ENCODE data around the gene CHML. TPM values are rescaled to one million over a fixed set of nuclear protein-coding genes. Genes with fewer than 3 reads are reported as not detected.

Gene CHML
- total RNA-seq, 1 donor = 11.6 TPM

- Histone ChIP-seq H4K20me1 (ENCODE audit: insufficient read depth, low read length) (no peaks in the 10 kb centered on the region), H3K9me3 (ENCODE audit: low read depth, low read length) (no peaks in the 10 kb centered on the region), H3K27ac (ENCODE audit: low read depth, low read length) (no peak overlapping the region), H3K27me3 (ENCODE audit: insufficient read depth, low read length) (no peaks in the 10 kb centered on the region), H2AFZ (ENCODE audit: low read length) (no peak overlapping the region), H3K4me3 (ENCODE audit: insufficient read depth, low read length) (no peak overlapping the region), H3K36me3 (ENCODE audit: insufficient read depth, low read length) (no peaks in the 10 kb centered on the region), H3K4me1 (ENCODE audit: insufficient read depth, low read length) (no peaks in the 10 kb centered on the region), H3K4me2 (ENCODE audit: insufficient read depth, low read length) (no peak overlapping the region), H3K79me2 (ENCODE audit: insufficient read depth, low read length) (no peaks in the 10 kb centered on the region)
- no peak for DNase-seq (ENCODE audit: insufficient read length, low spot score, missing footprints)
- TF ChIP-seq, protein P1, sequence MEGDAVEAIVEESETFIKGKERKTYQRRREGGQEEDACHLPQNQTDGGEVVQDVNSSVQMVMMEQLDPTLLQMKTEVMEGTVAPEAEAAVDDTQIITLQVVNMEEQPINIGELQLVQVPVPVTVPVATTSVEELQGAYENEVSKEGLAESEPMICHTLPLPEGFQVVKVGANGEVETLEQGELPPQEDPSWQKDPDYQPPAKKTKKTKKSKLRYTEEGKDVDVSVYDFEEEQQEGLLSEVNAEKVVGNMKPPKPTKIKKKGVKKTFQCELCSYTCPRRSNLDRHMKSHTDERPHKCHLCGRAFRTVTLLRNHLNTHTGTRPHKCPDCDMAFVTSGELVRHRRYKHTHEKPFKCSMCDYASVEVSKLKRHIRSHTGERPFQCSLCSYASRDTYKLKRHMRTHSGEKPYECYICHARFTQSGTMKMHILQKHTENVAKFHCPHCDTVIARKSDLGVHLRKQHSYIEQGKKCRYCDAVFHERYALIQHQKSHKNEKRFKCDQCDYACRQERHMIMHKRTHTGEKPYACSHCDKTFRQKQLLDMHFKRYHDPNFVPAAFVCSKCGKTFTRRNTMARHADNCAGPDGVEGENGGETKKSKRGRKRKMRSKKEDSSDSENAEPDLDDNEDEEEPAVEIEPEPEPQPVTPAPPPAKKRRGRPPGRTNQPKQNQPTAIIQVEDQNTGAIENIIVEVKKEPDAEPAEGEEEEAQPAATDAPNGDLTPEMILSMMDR (IDR thresholded peaks at IDR 0.05; ENCODE audit: extremely low read depth, low read depth, low read length) = no peak
These were observed 38.4 kb upstream of the CHML start for GRCh38 chr1:241678536-241678935.

DNA sequence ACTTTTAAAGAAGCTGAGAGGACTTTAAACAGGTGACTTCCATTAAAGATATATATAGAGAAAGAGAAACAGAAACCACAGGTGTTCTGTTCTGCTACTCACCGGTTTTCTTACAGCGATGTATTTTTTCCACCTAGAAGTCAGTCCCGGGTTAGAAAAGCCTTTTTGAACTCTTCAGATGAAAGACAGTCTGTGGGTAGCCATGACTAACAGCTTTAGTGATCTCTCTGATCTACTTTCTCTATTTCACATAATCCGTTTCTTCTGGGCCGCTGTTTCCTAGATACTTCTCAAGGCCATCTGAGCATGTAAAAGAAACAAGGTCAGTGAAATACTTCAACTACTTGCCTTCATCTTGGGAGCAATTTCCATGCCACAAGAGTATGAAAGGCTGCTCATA is 37.0 kb upstream of the CHML start:
- TF ChIP-seq, protein P1 (IDR thresholded peaks at IDR 0.05; ENCODE audit: extremely low read depth, low read depth, low read length) = no peak
- H3K36me3 ChIP-seq (ENCODE audit: insufficient read depth, low read length) = no peaks in the 10 kb centered on the region
- no peak overlapping the region for H3K4me3 ChIP-seq (ENCODE audit: insufficient read depth, low read length)
- H3K79me2 ChIP-seq (ENCODE audit: insufficient read depth, low read length) = no peaks in the 10 kb centered on the region
- H3K27me3 ChIP-seq (ENCODE audit: insufficient read depth, low read length) = no peaks in the 10 kb centered on the region
- H3K4me2 ChIP-seq (ENCODE audit: insufficient read depth, low read length) = no peak overlapping the region
- H3K27ac ChIP-seq (ENCODE audit: low read depth, low read length) = no peak overlapping the region
- H3K9me3 ChIP-seq (ENCODE audit: low read depth, low read length) = no peaks in the 10 kb centered on the region
- no peaks in the 10 kb centered on the region for H4K20me1 ChIP-seq (ENCODE audit: insufficient read depth, low read length)
- no peaks in the 10 kb centered on the region for H3K4me1 ChIP-seq (ENCODE audit: insufficient read depth, low read length)
- H2AFZ ChIP-seq (ENCODE audit: low read length) = no peak overlapping the region
- DNase-seq (ENCODE audit: insufficient read length, low spot score, missing footprints) = no peak

DNA sequence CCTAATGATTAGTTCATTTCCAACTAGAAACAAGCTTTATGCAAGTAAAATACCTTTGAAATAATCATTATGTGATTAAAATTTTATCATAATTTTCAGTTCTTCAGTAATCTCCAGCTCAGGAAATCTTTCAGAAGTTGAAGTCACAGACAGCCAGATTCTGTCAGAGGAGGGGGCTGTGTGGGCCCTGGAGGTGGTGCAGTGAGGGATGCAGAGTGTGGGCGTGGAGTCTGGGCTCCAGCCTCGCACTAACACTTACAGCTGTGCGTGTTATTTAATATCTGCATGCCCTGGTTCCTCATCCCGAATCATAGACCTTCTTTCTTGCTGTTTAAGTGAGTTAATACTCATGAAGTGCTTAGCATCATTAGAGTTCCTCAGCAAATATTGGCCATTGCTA is 35.8 kb upstream of the CHML start:
- H4K20me1 ChIP-seq (ENCODE audit: insufficient read depth, low read length) = no peaks in the 10 kb centered on the region
- H3K9me3 ChIP-seq (ENCODE audit: low read depth, low read length) = no peaks in the 10 kb centered on the region
- no peaks in the 10 kb centered on the region for H3K79me2 ChIP-seq (ENCODE audit: insufficient read depth, low read length)
- TF ChIP-seq, protein P1 (IDR thresholded peaks at IDR 0.05; ENCODE audit: extremely low read depth, low read depth, low read length) = no peak
- H3K4me1 ChIP-seq (ENCODE audit: insufficient read depth, low read length) = no peaks in the 10 kb centered on the region
- no peaks in the 10 kb centered on the region for H3K36me3 ChIP-seq (ENCODE audit: insufficient read depth, low read length)
- no peaks in the 10 kb centered on the region for H3K27me3 ChIP-seq (ENCODE audit: insufficient read depth, low read length)
- DNase-seq (ENCODE audit: insufficient read length, low spot score, missing footprints) = no peak
- no peak overlapping the region for H3K4me3 ChIP-seq (ENCODE audit: insufficient read depth, low read length)
- no peak overlapping the region for H2AFZ ChIP-seq (ENCODE audit: low read length)
- H3K27ac ChIP-seq (ENCODE audit: low read depth, low read length) = no peak overlapping the region
- H3K4me2 ChIP-seq (ENCODE audit: insufficient read depth, low read length) = no peak overlapping the region

- no peaks in the 10 kb centered on the region for H3K4me1 ChIP-seq (ENCODE audit: insufficient read depth, low read length)
These were observed 34.7 kb upstream of the CHML start for GRCh38 chr1:241674805-241675384.

More at GRCh38 chr1:241674805-241675384, 34.7 kb upstream of the CHML start:
- Histone ChIP-seq H4K20me1 (ENCODE audit: insufficient read depth, low read length) (no peaks in the 10 kb centered on the region), H3K27me3 (ENCODE audit: insufficient read depth, low read length) (no peaks in the 10 kb centered on the region), H3K9me3 (ENCODE audit: low read depth, low read length) (no peaks in the 10 kb centered on the region), H3K36me3 (ENCODE audit: insufficient read depth, low read length) (no peaks in the 10 kb centered on the region), H3K4me3 (ENCODE audit: insufficient read depth, low read length) (no peak overlapping the region), H2AFZ (ENCODE audit: low read length) (no peak overlapping the region), H3K79me2 (ENCODE audit: insufficient read depth, low read length) (no peaks in the 10 kb centered on the region), H3K4me2 (ENCODE audit: insufficient read depth, low read length) (no peak overlapping the region), H3K27ac (ENCODE audit: low read depth, low read length) (no peak overlapping the region)
- no peak for DNase-seq (ENCODE audit: insufficient read length, low spot score, missing footprints)
- TF ChIP-seq, protein P1 (IDR thresholded peaks at IDR 0.05; ENCODE audit: extremely low read depth, low read depth, low read length) = no peak
